Measurements from ENCODE around the gene TSR1. TPM values are rescaled to one million over a fixed set of nuclear protein-coding genes. Genes with fewer than 3 reads are reported as not detected.
A peak's percentile ranks its signal among the peaks of the same experiment; 100 is the strongest.

The TSR1 gene
- total RNA-seq, 1 experiment from 2014 or later = 42.5 TPM

- Histone ChIP-seq H3K4me2 (peak overlapping the region; percentile 60), H3K4me3 (no peak overlapping the region), H3K9me3 (ENCODE audit: insufficient read depth, low read depth) (no peaks in the 10 kb centered on the region), H3K9me2 (ENCODE audit: insufficient read depth) (no peaks in the 10 kb centered on the region), H3K36me3 (ENCODE audit: low read depth) (no peaks in the 10 kb centered on the region), H3K27me3 (ENCODE audit: insufficient read depth, low read depth) (no peaks in the 10 kb centered on the region), H2AFZ (no peak overlapping the region), H3K27ac (peak overlapping the region; percentile 89), H3K79me2 (ENCODE audit: low read depth) (0 out of 2 replicates have a peak, but pooled peaks cover 4% of the 10 kb centered on the region), H4K20me1 (ENCODE audit: insufficient read depth) (peaks cover 3% of the 10 kb centered on the region; the same call in 1 of the 2 replicates), H3K4me1 (replicated peaks; ENCODE audit: insufficient read depth) (peaks cover 50% of the 10 kb centered on the region), H3F3A (ENCODE audit: insufficient read depth, low read depth) (peaks cover 48% of the 10 kb centered on the region)
- intact Hi-C loops (cut with micrococcal nuclease; ENCODE audit: unreplicated experiment) = loop anchor here (2.0 to 5.0 kb wide), 5 partner anchors 35 to 306 kb away; partner anchors contain the start of genes MNT, SMG6 and SRR
- DNase-seq = no peak
- CTCF ChIA-PET = interaction anchor here (0.7 kb wide), 1 partner anchor 22 kb away, joined by 3 read pairs; no protein-coding TSS in a partner anchor
- no TSS peak for BruUV-seq (replicated peaks)
- TF ChIP-seq CTCF (conservative IDR thresholded peaks at IDR 0.05) (no peak), EZH2 (IDR thresholded peaks at IDR 0.05; ENCODE audit: low read depth) (no peak)
- POLR2A ChIA-PET (ENCODE audit: unreplicated experiment) = no interaction called here
These were observed 21.7 kb upstream of the TSR1 start for GRCh38 chr17:2357931-2358434.

- Histone ChIP-seq H3K4me3 (no peak overlapping the region), H3K4me2 (no peak overlapping the region), H3F3A (ENCODE audit: insufficient read depth, low read depth) (peaks cover 50% of the 10 kb centered on the region), H2AFZ (no peak overlapping the region), H3K27ac (no peak overlapping the region), H3K27me3 (ENCODE audit: insufficient read depth, low read depth) (no peaks in the 10 kb centered on the region), H3K9me2 (ENCODE audit: insufficient read depth) (no peaks in the 10 kb centered on the region), H3K36me3 (ENCODE audit: low read depth) (no peaks in the 10 kb centered on the region), H3K9me3 (ENCODE audit: insufficient read depth, low read depth) (no peaks in the 10 kb centered on the region), H4K20me1 (ENCODE audit: insufficient read depth) (peaks cover 3% of the 10 kb centered on the region; the same call in 1 of the 2 replicates), H3K4me1 (replicated peaks; ENCODE audit: insufficient read depth) (peaks cover 50% of the 10 kb centered on the region), H3K79me2 (ENCODE audit: low read depth) (0 out of 2 replicates have a peak, but pooled peaks cover 4% of the 10 kb centered on the region)
- POLR2A ChIA-PET (ENCODE audit: unreplicated experiment) = no interaction called here
- DNase-seq = no peak
- no peak for TF ChIP-seq EZH2 (IDR thresholded peaks at IDR 0.05; ENCODE audit: low read depth)
- no peak for TF ChIP-seq CTCF (conservative IDR thresholded peaks at IDR 0.05)
- BruUV-seq (replicated peaks) = no TSS peak
- CTCF ChIA-PET = interaction anchor here (0.7 kb wide), 1 partner anchor 21 kb away, joined by 3 read pairs; no protein-coding TSS in a partner anchor
- intact Hi-C loops (cut with micrococcal nuclease; ENCODE audit: unreplicated experiment) = loop anchor here (5.0 kb wide), 2 partner anchors 255 to 305 kb away; no protein-coding TSS in a partner anchor
These were observed 21.0 kb upstream of the TSR1 start for GRCh38 chr17:2357237-2357636.

- POLR2A ChIA-PET (ENCODE audit: unreplicated experiment) = no interaction called here
- no peaks in the 10 kb centered on the region for H3K9me2 ChIP-seq (ENCODE audit: insufficient read depth)
- peaks cover 38% of the 10 kb centered on the region for H3F3A ChIP-seq (ENCODE audit: insufficient read depth, low read depth)
- H3K4me3 ChIP-seq = no peak overlapping the region
- peaks cover 26% of the 10 kb centered on the region for H3K4me1 ChIP-seq (replicated peaks; ENCODE audit: insufficient read depth)
- intact Hi-C loops (cut with micrococcal nuclease; ENCODE audit: unreplicated experiment) = no loop called here
- peaks cover 3% of the 10 kb centered on the region; the same call in 1 of the 2 replicates for H4K20me1 ChIP-seq (ENCODE audit: insufficient read depth)
- no peak overlapping the region for H2AFZ ChIP-seq
- no peak for DNase-seq
- no peak overlapping the region for H3K4me2 ChIP-seq
- H3K36me3 ChIP-seq (ENCODE audit: low read depth) = no peaks in the 10 kb centered on the region
- H3K9me3 ChIP-seq (ENCODE audit: insufficient read depth, low read depth) = no peaks in the 10 kb centered on the region
- CTCF ChIA-PET = no interaction called here
- no peak overlapping the region for H3K27ac ChIP-seq
- no TSS peak for BruUV-seq (replicated peaks)
- TF ChIP-seq EZH2 (IDR thresholded peaks at IDR 0.05; ENCODE audit: low read depth) = no peak
- TF ChIP-seq CTCF (conservative IDR thresholded peaks at IDR 0.05) = no peak
- 0 out of 2 replicates have a peak, but pooled peaks cover 4% of the 10 kb centered on the region for H3K79me2 ChIP-seq (ENCODE audit: low read depth)
- no peaks in the 10 kb centered on the region for H3K27me3 ChIP-seq (ENCODE audit: insufficient read depth, low read depth)
These were observed 18.1 kb upstream of the TSR1 start for GRCh38 chr17:2354311-2354710.
